Measurements from ENCODE around the gene LILRA6.
"Not testable (repeated sequence)": the region's sequence is repeated elsewhere in the genome, so short reads cannot be mapped to it uniquely, and the experiment has no call there.

The LILRA6 gene

GRCh38 chr19:54233941-54234340 is 8.6 kb downstream of the LILRA6 start:
- DNase-seq = no peak

GRCh38 chr19:54231077-54231931 is 11.3 kb downstream of the LILRA6 start:
- DNase-seq = peak in 52 of 56 donors; percentile 28 to 92 (median 71)

- DNase-seq = no peak
Observed at GRCh38 chr19:54230031-54230430, 12.6 kb downstream of the LILRA6 start.

GRCh38 chr19:54229146-54229545 is 13.4 kb downstream of the LILRA6 start:
- DNase-seq = no peak

GRCh38 chr19:54224619-54225018 is 18.0 kb downstream of the LILRA6 start:
- not testable (repeated sequence) for DNase-seq

GRCh38 chr19:54223937-54224281 is 18.7 kb downstream of the LILRA6 start:
- not testable (repeated sequence) for DNase-seq

- not testable (repeated sequence) for DNase-seq
Observed at GRCh38 chr19:54223277-54223936, 19.2 kb downstream of the LILRA6 start.

GRCh38 chr19:54222474-54223276 is 19.9 kb downstream of the LILRA6 start, which contains the start of gene LILRB3:
Gene LILRB3, minus strand, starts transcription at chr19:54223007. Its CDS starts 31 bp downstream, at chr19:54222976.
- DNase-seq = not testable (repeated sequence)

- not testable (repeated sequence) for DNase-seq
Observed at GRCh38 chr19:54221947-54222346, 20.6 kb downstream of the LILRA6 start.

GRCh38 chr19:54219702-54220101 is 22.9 kb downstream of the LILRA6 start:
- not testable (repeated sequence) for DNase-seq

- DNase-seq = no peak
Observed at GRCh38 chr19:54218960-54219661, 23.5 kb downstream of the LILRA6 start.

GRCh38 chr19:54218259-54218658 is 24.3 kb downstream of the LILRA6 start:
- DNase-seq = no peak

GRCh38 chr19:54217517-54218247 is 24.9 kb downstream of the LILRA6 start:
- not testable (repeated sequence) for DNase-seq

GRCh38 chr19:54216869-54217268 is 25.7 kb downstream of the LILRA6 start:
- no peak for DNase-seq

GRCh38 chr19:54214734-54215133 is 27.9 kb downstream of the LILRA6 start:
- DNase-seq = not testable (repeated sequence)

GRCh38 chr19:54214217-54214616 is 28.4 kb downstream of the LILRA6 start:
- DNase-seq = not testable (repeated sequence)

- no peak for DNase-seq
Observed at GRCh38 chr19:54211235-54211634, 31.4 kb downstream of the LILRA6 start.

- peak in 45 of 56 donors; percentile 9 to 81 (median 60) for DNase-seq
Observed at GRCh38 chr19:54209811-54210494, 32.6 kb downstream of the LILRA6 start.

- peak in 28 of 56 donors; percentile 13 to 73 (median 54) for DNase-seq
Observed at GRCh38 chr19:54209058-54209810, 33.4 kb downstream of the LILRA6 start.

Measured in nucleus accumbens (tissue), 56 donors.